ENCODE data around the gene VTI1A. TPM values are rescaled to one million over a fixed set of nuclear protein-coding genes. Genes with fewer than 3 reads are reported as not detected.

VTI1A gene
- total and polyA plus RNA-seq, 2 experiments from 2014 or later, result 26.8 to 31.0 TPM

- Mint-ChIP-seq H3K36me3 (ENCODE audit: low read depth) (no peaks in the 10 kb centered on the region), H3K27me3 (ENCODE audit: insufficient read depth, low read depth, poor library complexity) (peaks cover 6% of the 10 kb centered on the region), H3K4me3 (no peak overlapping the region), H3K27ac (no peak overlapping the region), H3K9me3 (no peaks in the 10 kb centered on the region), H3K4me1 (peaks cover 31% of the 10 kb centered on the region)
- DNase-seq (ENCODE audit: low spot score) (no peak), ATAC-seq (no peak)
- Histone ChIP-seq H3K4me1 (ENCODE audit: insufficient read depth) (peaks cover 27% of the 10 kb centered on the region), H3K4me2 (no peak overlapping the region), H3K79me2 (replicated peaks; ENCODE audit: insufficient read depth) (no peaks in the 10 kb centered on the region), H3K36me3 (ENCODE audit: insufficient read depth) (no peaks in the 10 kb centered on the region), H3F3A (replicated peaks; ENCODE audit: low read depth) (peaks cover 12% of the 10 kb centered on the region), H2AFZ (no peak overlapping the region), H3K27ac (ENCODE audit: low read depth) (no peak overlapping the region), H3K4me3 (no peak overlapping the region), H3K9me2 (ENCODE audit: insufficient read depth) (no peaks in the 10 kb centered on the region; the same call in 1 of the 2 replicates), H4K20me1 (replicated peaks; ENCODE audit: insufficient read depth) (no peaks in the 10 kb centered on the region), H3K27me3 (ENCODE audit: insufficient read depth) (no peaks in the 10 kb centered on the region)
- no peak for TF ChIP-seq EZH2phosphoT487 (IDR thresholded peaks at IDR 0.05; ENCODE audit: unreplicated experiment)
- TF ChIP-seq ZNF331 (CRISPR knock-in tag; IDR thresholded peaks at IDR 0.05; ENCODE audit: low read depth), result no peak
- TF ChIP-seq REST (IDR thresholded peaks at IDR 0.05; ENCODE audit: unreplicated experiment), result no peak
- TF ChIP-seq EZH2 (IDR thresholded peaks at IDR 0.05; ENCODE audit: low read depth, unreplicated experiment), result no peak
- TF ChIP-seq ETS1 (IDR thresholded peaks at IDR 0.05), result no peak
- no peak for TF ChIP-seq STAT1 (IDR thresholded peaks at IDR 0.05; ENCODE audit: unreplicated experiment)
- no peak for TF ChIP-seq CTCF (conservative IDR thresholded peaks at IDR 0.05; ENCODE audit: low read depth in 2 of 2)
- no peak for TF ChIP-seq NANOG (IDR thresholded peaks at IDR 0.05; ENCODE audit: borderline replicate concordance)
- no peak for TF ChIP-seq ZNF462 (CRISPR knock-in tag; IDR thresholded peaks at IDR 0.05)
Measured at GRCh38 chr10:112827086-112827485, 380.1 kb downstream of the VTI1A start.
